PC-9 (cell line): ENCODE data around the gene SPPL2B. TPM values are rescaled to one million over a fixed set of nuclear protein-coding genes. Genes with fewer than 3 reads are reported as not detected.

ENCODE experiments used
- BruUV-seq: library from RNA; stranded (reverse); fragments of 400-500 nt; replicated peaks from 2 replicates; lab custom pipeline; 2021; lab: Mats Ljungman, UMichigan
- CTCF ChIA-PET: fragments of 300-600 bp; sonication (Branson Sonifier 250); formaldehyde crosslinking; loops from one replicate; lab custom pipeline; 2022; ENCODE audit warnings: antibody characterized with exemption; lab: Charles Lee
- POLR2A ChIA-PET: fragments of 300-600 bp; sonication (Branson Sonifier 250); formaldehyde crosslinking; loops from one replicate; lab custom pipeline; 2022; ENCODE audit warnings: antibody characterized with exemption; ENCODE audit not compliant: unreplicated experiment; lab: Charles Lee
- DNase-seq, 2 experiments: peaks; one replicate each; pipeline versions ENCODE4 v3.0.0 to v3.0.0-alpha.2; 2015 to 2022; ENCODE audit warnings: mixed read lengths in 1 of 2
- H2AFZ ChIP-seq: fragments of 200-600 bp; sonication (generic); 2 replicates; pipeline ENCODE4 v1.8.1; 2017; ENCODE audit warnings: antibody characterized with exemption
- H3F3A ChIP-seq: fragments of 200-600 bp; sonication (generic); 2 replicates; pipeline ENCODE4 v1.8.1; 2017; ENCODE audit warnings: antibody characterized with exemption, mild to moderate bottlenecking, low read depth; ENCODE audit not compliant: insufficient read depth
- H3K27ac ChIP-seq: fragments of 200-600 bp; sonication (generic); 2 replicates; pipeline ENCODE4 v1.6.1; 2016; ENCODE audit warnings: mixed run types
- H3K27me3 ChIP-seq: fragments of 200-600 bp; sonication (generic); 2 replicates; pipeline ENCODE4 v1.6.1; 2016; ENCODE audit warnings: low read depth, mixed run types; ENCODE audit not compliant: insufficient read depth
- H3K36me3 ChIP-seq: fragments of 200-600 bp; sonication (generic); 2 replicates; pipeline ENCODE4 v1.6.1; 2016; ENCODE audit warnings: low read depth, mixed run types
- H3K4me1 ChIP-seq: fragments of 200-600 bp; sonication (generic); replicated peaks from 2 replicates; pipeline ENCODE4 v1.6.1; 2016; ENCODE audit warnings: mixed run types; ENCODE audit not compliant: insufficient read depth
- H3K4me2 ChIP-seq: fragments of 200-600 bp; sonication (generic); 2 replicates; pipeline ENCODE4 v1.6.1; 2017; ENCODE audit warnings: mixed run types
- H3K4me3 ChIP-seq: fragments of 200-600 bp; sonication (generic); 2 replicates; pipeline ENCODE4 v1.6.1; 2016; ENCODE audit warnings: mixed run types
- H3K79me2 ChIP-seq: fragments of 200-600 bp; sonication (generic); 2 replicates; pipeline ENCODE4 v1.6.1; 2017; ENCODE audit warnings: low read depth, mixed run types
- H3K9me2 ChIP-seq: fragments of 200-600 bp; sonication (generic); 2 replicates; pipeline ENCODE4 v1.8.1; 2017; ENCODE audit warnings: mild to moderate bottlenecking; ENCODE audit not compliant: insufficient read depth
- H3K9me3 ChIP-seq: fragments of 200-600 bp; sonication (generic); 2 replicates; pipeline ENCODE4 v1.8.1; 2016; ENCODE audit warnings: low read depth; ENCODE audit not compliant: insufficient read depth
- H4K20me1 ChIP-seq: fragments of 200-600 bp; sonication (generic); 2 replicates; pipeline ENCODE4 v1.8.1; 2017; ENCODE audit not compliant: insufficient read depth
- EZH2 ChIP-seq: fragments of 200-600 bp; sonication (generic); IDR thresholded peaks from 2 replicates; pipeline ENCODE4 v1.8.0; 2017; ENCODE audit warnings: antibody characterized with exemption, low read depth
- intact Hi-C: fragments of 100-400 bp; cut with micrococcal nuclease; formaldehyde crosslinking; loops from one replicate; pipeline ENCODE4 v1.10.0; 2022; ENCODE audit not compliant: unreplicated experiment
- total RNA-seq: library from RNA; stranded (reverse); gene quantifications from 2 replicates; pipeline ENCODE4 v1.2.3, GENCODE V29; 2021
- TF ChIP-seq, protein P1 (sequence below): fragments of 200-600 bp; sonication (generic); conservative IDR thresholded peaks from 2 replicates; pipeline ENCODE4 v1.6.1; 2017; ENCODE audit warnings: mixed run types, antibody characterized with exemption, mild to moderate bottlenecking, moderate library complexity

SPPL2B gene
- total RNA-seq, 1 experiment from 2014 or later, result 49.6 TPM

DNA sequence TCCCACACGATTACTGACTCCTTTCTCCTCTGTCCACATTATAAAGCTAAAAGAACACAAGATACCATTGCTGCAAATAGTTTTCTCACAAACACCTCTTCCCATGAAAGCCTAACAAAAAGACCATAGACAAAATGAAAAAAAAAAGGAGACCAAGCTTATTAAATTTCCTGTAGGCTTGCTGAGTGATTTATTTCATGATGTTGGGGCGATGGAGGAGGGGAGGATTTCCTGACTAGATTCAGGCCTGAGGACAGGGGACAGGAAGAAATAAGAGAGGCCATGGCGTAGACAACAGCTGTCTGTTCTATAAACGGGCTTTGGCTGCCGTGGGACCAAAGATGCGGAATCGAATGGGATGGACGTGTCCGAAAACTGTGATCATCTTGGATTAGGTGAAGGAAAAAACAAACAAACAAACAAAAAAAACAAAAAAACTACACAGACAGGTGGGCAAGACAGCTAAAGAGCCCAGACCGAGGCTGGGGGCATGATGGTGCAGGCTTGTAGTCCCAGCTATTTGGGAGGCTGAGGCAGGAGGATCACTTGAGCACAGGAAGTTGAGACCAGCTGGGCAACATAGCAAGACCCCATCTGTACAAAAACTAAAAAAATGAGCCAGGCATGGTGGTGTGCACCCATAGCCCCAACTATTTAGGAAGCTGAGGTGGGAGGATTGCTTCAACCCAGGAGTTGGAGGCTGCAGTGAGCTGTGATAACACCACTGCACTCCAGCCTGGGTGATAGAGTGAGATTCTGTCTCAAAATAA is 36.9 kb downstream of the SPPL2B start:
- intact Hi-C loops, result no loop called here
- H3K4me2 ChIP-seq, result no peak overlapping the region
- H4K20me1 ChIP-seq, result no peaks in the 10 kb centered on the region
- BruUV-seq, result no TSS peak
- H3K9me3 ChIP-seq, result no peaks in the 10 kb centered on the region
- H3K27ac ChIP-seq, result no peak overlapping the region
- no peaks in the 10 kb centered on the region for H3K36me3 ChIP-seq
- TF ChIP-seq, protein P1, sequence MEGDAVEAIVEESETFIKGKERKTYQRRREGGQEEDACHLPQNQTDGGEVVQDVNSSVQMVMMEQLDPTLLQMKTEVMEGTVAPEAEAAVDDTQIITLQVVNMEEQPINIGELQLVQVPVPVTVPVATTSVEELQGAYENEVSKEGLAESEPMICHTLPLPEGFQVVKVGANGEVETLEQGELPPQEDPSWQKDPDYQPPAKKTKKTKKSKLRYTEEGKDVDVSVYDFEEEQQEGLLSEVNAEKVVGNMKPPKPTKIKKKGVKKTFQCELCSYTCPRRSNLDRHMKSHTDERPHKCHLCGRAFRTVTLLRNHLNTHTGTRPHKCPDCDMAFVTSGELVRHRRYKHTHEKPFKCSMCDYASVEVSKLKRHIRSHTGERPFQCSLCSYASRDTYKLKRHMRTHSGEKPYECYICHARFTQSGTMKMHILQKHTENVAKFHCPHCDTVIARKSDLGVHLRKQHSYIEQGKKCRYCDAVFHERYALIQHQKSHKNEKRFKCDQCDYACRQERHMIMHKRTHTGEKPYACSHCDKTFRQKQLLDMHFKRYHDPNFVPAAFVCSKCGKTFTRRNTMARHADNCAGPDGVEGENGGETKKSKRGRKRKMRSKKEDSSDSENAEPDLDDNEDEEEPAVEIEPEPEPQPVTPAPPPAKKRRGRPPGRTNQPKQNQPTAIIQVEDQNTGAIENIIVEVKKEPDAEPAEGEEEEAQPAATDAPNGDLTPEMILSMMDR, result no peak
- TF ChIP-seq EZH2, result no peak
- H3K4me3 ChIP-seq, result no peak overlapping the region
- no peaks in the 10 kb centered on the region for H3K4me1 ChIP-seq
- no peak for DNase-seq
- no peaks in the 10 kb centered on the region for H3K9me2 ChIP-seq
- ChIA-PET CTCF (interaction anchor here (0.6 kb wide), 2 partner anchors 50 to 850 kb away, joined by 3 to 6 read pairs; no protein-coding TSS in a partner anchor), POLR2A (no interaction called here)
- peaks cover 14% of the 10 kb centered on the region for H3K27me3 ChIP-seq
- no peak overlapping the region for H2AFZ ChIP-seq
- no peaks in the 10 kb centered on the region for H3K79me2 ChIP-seq
- H3F3A ChIP-seq, result no peaks in the 10 kb centered on the region

DNA sequence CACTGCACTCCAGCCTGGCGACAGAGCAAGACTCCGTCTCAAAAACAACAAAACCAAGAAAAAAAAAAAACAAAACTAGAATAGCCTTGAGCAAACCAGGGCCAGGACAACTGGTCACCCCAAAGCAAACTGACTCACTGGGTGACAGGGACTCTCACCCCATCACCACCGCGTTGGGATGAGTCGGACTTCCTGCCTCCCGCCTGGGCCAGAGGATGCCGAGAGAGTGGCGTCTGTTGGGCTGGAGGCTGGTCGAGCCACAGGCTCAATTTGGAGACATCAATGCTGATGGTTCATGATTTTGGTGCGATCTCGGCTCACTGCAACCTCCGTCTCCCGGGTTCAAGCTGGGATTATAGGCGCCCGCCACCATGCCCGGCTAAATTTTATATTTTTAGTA is 43.2 kb downstream of the SPPL2B start:
- no TSS peak for BruUV-seq
- TF ChIP-seq, protein P1, result no peak
- TF ChIP-seq EZH2, result no peak
- no peaks in the 10 kb centered on the region for H3K9me3 ChIP-seq
- no peak overlapping the region for H3K4me3 ChIP-seq
- no peak overlapping the region for H3K27ac ChIP-seq
- intact Hi-C loops, result no loop called here
- DNase-seq, result no peak
- no peaks in the 10 kb centered on the region; the same call in 1 of the 2 replicates for H3F3A ChIP-seq
- H3K27me3 ChIP-seq, result no peaks in the 10 kb centered on the region
- CTCF ChIA-PET, result no interaction called here
- H3K9me2 ChIP-seq, result no peaks in the 10 kb centered on the region
- no peaks in the 10 kb centered on the region for H4K20me1 ChIP-seq
- POLR2A ChIA-PET, result interaction anchor here (1.1 kb wide), 1 partner anchor 24 kb away, joined by 4 read pairs; no protein-coding TSS in a partner anchor
- no peak overlapping the region for H2AFZ ChIP-seq
- H3K36me3 ChIP-seq, result no peaks in the 10 kb centered on the region
- H3K4me2 ChIP-seq, result no peak overlapping the region
- H3K79me2 ChIP-seq, result no peaks in the 10 kb centered on the region
- no peaks in the 10 kb centered on the region for H3K4me1 ChIP-seq

DNA sequence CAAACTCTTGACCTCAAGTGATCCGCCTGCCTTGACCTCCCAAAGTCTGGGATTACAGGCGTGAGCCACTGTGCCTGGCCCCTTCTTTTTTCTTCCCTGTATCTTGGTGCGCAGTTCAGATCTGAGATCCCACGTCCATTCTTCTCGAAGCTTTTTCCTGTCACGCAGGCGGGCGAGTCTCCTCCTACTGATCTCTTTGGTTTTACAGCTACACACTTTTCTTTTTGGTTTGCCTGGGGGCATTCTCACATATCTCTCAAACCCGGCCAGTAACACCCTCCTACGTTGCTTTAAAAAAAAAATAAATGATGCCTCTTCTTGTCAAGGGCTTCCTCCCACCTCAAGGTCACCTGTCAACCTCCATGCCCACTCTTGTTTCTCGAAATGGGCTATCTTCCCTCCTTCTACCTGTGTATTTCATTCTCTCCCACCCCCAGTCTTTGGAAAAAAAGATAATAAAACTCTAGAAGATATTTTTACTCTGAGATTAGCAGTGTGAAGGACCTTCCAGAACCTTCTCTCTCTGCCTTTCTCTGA is 43.7 kb downstream of the SPPL2B start:
- Histone ChIP-seq H3K4me1 (no peaks in the 10 kb centered on the region), H3K27ac (no peak overlapping the region), H3K79me2 (no peaks in the 10 kb centered on the region), H3K4me2 (no peak overlapping the region), H3K4me3 (no peak overlapping the region), H3K27me3 (no peaks in the 10 kb centered on the region), H2AFZ (no peak overlapping the region), H3F3A (no peaks in the 10 kb centered on the region; the same call in 1 of the 2 replicates), H3K36me3 (no peaks in the 10 kb centered on the region), H4K20me1 (no peaks in the 10 kb centered on the region), H3K9me2 (no peaks in the 10 kb centered on the region), H3K9me3 (no peaks in the 10 kb centered on the region)
- CTCF ChIA-PET, result no interaction called here
- no peak for TF ChIP-seq EZH2
- TF ChIP-seq, protein P1, result no peak
- POLR2A ChIA-PET, result interaction anchor here (1.1 kb wide), 1 partner anchor 24 kb away, joined by 4 read pairs; no protein-coding TSS in a partner anchor
- no TSS peak for BruUV-seq
- intact Hi-C loops, result no loop called here
- no peak for DNase-seq
